ENCODE results near the gene FAM78A.

DNA sequence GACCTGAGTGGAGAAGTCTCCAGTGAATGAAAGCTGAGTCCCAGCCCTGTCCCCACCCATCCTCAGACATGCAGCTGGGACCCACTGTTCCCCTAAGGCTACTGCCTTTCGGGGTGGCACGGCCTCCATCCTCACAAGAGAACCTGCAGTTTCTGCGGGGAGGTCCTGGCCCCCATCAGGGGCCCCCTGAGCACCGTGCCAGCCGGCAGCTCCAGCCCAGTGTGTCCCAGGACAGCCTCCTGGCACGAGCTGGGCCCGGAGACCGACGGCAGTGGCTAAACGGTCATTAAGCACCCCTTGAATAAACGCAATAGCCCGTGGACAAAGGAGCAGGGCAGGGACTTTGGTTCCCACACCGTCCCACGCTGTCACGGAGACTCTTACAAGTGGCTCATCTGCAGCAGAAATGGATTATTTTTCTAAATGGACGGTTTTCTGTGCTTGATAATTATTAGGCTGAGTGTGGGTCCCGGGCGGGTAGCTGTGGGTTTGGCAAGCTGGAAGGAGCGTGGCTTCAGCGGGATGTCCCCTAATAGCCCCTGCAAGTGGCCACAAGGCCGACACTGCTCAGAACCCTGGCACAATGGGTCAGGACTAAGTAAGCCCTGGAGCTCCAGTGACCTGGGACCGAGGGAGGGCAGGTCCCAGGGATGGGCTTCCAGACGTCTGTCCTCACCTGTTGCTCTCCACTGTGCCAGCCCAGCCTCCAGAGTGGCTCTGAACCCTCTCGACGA, 17.4 kb downstream of the FAM78A start:
- TF ChIP-seq, protein P1, sequence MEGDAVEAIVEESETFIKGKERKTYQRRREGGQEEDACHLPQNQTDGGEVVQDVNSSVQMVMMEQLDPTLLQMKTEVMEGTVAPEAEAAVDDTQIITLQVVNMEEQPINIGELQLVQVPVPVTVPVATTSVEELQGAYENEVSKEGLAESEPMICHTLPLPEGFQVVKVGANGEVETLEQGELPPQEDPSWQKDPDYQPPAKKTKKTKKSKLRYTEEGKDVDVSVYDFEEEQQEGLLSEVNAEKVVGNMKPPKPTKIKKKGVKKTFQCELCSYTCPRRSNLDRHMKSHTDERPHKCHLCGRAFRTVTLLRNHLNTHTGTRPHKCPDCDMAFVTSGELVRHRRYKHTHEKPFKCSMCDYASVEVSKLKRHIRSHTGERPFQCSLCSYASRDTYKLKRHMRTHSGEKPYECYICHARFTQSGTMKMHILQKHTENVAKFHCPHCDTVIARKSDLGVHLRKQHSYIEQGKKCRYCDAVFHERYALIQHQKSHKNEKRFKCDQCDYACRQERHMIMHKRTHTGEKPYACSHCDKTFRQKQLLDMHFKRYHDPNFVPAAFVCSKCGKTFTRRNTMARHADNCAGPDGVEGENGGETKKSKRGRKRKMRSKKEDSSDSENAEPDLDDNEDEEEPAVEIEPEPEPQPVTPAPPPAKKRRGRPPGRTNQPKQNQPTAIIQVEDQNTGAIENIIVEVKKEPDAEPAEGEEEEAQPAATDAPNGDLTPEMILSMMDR (IDR thresholded peaks at IDR 0.05) = no peak
- TF ChIP-seq POLR2A (IDR thresholded peaks at IDR 0.05) = no peak
